Measurements from ENCODE around the gene CD320.

DNA sequence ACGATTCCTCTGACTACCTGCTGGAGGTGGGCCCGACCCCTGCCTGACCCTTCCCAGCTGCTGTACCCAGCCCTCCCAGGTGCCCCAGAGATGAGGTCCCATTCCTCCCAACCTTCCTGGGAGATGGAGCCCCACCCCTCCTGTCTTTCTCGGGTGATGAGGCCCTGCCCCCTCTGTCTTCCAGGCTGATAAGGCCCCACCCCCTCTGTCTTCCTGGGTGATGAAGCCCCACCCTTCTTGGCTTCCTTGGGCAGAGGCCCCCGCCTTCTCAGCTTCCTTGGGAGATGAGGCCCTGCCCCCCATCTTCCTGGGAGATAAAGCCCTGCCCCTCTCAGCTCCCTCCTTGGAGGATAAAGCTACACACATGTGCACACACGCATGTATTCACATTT lies 51.1 kb downstream of the CD320 start:
- TF ChIP-seq, protein P1, sequence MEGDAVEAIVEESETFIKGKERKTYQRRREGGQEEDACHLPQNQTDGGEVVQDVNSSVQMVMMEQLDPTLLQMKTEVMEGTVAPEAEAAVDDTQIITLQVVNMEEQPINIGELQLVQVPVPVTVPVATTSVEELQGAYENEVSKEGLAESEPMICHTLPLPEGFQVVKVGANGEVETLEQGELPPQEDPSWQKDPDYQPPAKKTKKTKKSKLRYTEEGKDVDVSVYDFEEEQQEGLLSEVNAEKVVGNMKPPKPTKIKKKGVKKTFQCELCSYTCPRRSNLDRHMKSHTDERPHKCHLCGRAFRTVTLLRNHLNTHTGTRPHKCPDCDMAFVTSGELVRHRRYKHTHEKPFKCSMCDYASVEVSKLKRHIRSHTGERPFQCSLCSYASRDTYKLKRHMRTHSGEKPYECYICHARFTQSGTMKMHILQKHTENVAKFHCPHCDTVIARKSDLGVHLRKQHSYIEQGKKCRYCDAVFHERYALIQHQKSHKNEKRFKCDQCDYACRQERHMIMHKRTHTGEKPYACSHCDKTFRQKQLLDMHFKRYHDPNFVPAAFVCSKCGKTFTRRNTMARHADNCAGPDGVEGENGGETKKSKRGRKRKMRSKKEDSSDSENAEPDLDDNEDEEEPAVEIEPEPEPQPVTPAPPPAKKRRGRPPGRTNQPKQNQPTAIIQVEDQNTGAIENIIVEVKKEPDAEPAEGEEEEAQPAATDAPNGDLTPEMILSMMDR (conservative IDR thresholded peaks at IDR 0.05), result no peak
- no peak for TF ChIP-seq ZFX (IDR thresholded peaks at IDR 0.05)
